Measurements from ENCODE around the gene COPRS. TPM values are rescaled to one million over a fixed set of nuclear protein-coding genes. Genes with fewer than 3 reads are reported as not detected.

Gene COPRS
- total and polyA plus RNA-seq, 2 of the 8 experiments (the other 6 are each of a cell fraction or from before 2014, with no cell fraction given) = 40.9 to 49.3 TPM

GRCh38 chr17:31859487-31860008, 504 bp upstream of the COPRS start:
- Histone ChIP-seq H3K14ac (ENCODE audit: insufficient read length) (no peak overlapping the region), H3K9ac (replicated peaks in 1 of 4; ENCODE audit: extremely low read depth in 1 of 4, low read depth in 3 of 4, low read length in 3 of 4) (peak overlapping the region in 3 of 4 experiments; percentile 35 to 80 (median 59); a peak in 4 of 7 replicates), H3K4me1 (replicated peaks in 1 of 4; ENCODE audit: control insufficient read depth in 3 of 4, insufficient read depth in 4 of 4, low read length in 3 of 4) (peaks cover 0 to 10% (median 4%) of the 10 kb centered on the region in 4 experiments; a peak in 6 of 7 replicates), H4K20me1 (replicated peaks in 1 of 2; ENCODE audit: control insufficient read depth in 1 of 2, insufficient read depth in 2 of 2, low read length in 2 of 2) (peaks cover 0 to 2% of the 10 kb centered on the region in 2 experiments), H3K4me2 (ENCODE audit: insufficient read depth in 1 of 2, low read depth in 2 of 2, low read length in 2 of 2) (peak overlapping the region; percentile 95 to 100), H3K27ac (ENCODE audit: low read depth, low read length) (no peak overlapping the region), H3K9me3 (ENCODE audit: insufficient read depth in 2 of 2, low read depth in 1 of 2, low read length in 1 of 2) (no peaks in the 10 kb centered on the region), H2BK5ac (ENCODE audit: low read depth, low read length) (no peak overlapping the region; the same call in 1 of the 2 replicates), H2BK15ac (ENCODE audit: low read length) (no peak overlapping the region), H3K27me3 (replicated peaks in 1 of 4; ENCODE audit: control insufficient read depth in 3 of 4, extremely low read depth in 1 of 4, insufficient read depth in 3 of 4, low read length in 3 of 4) (no peaks in the 10 kb centered on the region), H3K23me2 (ENCODE audit: low read depth, low read length) (peaks cover 9% of the 10 kb centered on the region), H2AK5ac (ENCODE audit: low read depth, low read length) (no peak overlapping the region), H4K8ac (ENCODE audit: extremely low read depth, insufficient read depth, low read length) (no peak overlapping the region), H3K4ac (replicated peaks; ENCODE audit: insufficient read length, low read depth, low read length) (no peak overlapping the region), H3K23ac (ENCODE audit: insufficient read length) (no peak overlapping the region), H2BK12ac (ENCODE audit: low read depth, low read length) (no peak overlapping the region), H3K79me2 (ENCODE audit: control insufficient read depth in 1 of 2, insufficient read depth in 2 of 2, low read length in 2 of 2) (peaks cover 0 to 6% of the 10 kb centered on the region in 2 experiments; a peak in 2 of 4 replicates), H3K36me3 (ENCODE audit: control insufficient read depth in 2 of 4, insufficient read depth in 4 of 4, low read length in 3 of 4) (peaks cover 4 to 19% (median 11%) of the 10 kb centered on the region in 4 experiments; a peak in 6 of 8 replicates), H3K56ac (replicated peaks; ENCODE audit: insufficient read length, low read depth, low read length) (no peak overlapping the region), H3K79me1 (ENCODE audit: low read depth, low read length) (peaks cover 6% of the 10 kb centered on the region; the same call in 1 of the 2 replicates), H3K4me3 (ENCODE audit: extremely low read depth in 1 of 4, insufficient read depth in 2 of 4, low read depth in 3 of 4, low read length in 4 of 4) (peak overlapping the region; percentile 61 to 73 (median 66)), H4K91ac (replicated peaks; ENCODE audit: insufficient read length, low read length) (no peak overlapping the region), H2AFZ (ENCODE audit: low read length) (peak overlapping the region; percentile 98), H3K18ac (ENCODE audit: extremely low read depth, low read length) (peak overlapping the region; percentile 88; the same call in 1 of the 2 replicates), H2BK120ac (replicated peaks; ENCODE audit: low read depth, low read length) (no peak overlapping the region), H2BK20ac (ENCODE audit: low read length) (no peak overlapping the region), H4K5ac (ENCODE audit: insufficient read length, low read depth, low read length) (no peak overlapping the region)
- TF ChIP-seq SP4 (IDR thresholded peaks at IDR 0.05; ENCODE audit: low read length) = no peak
- FAIRE-seq (peak; percentile 42), DNase-seq (ENCODE audit: low read depth in 1 of 2, low spot score in 2 of 2) (no peak)
- POLR2A ChIA-PET (ENCODE audit: partially characterized antibody) = interaction anchor here (0.5 to 1.4 kb wide), 3 partner anchors 16 to 306 kb away, joined by 3 to 4 read pairs (median 3); partner anchors contain the start of gene UTP6
- CTCF ChIA-PET (ENCODE audit: partially characterized antibody) = interaction anchor here (1.1 to 1.2 kb wide), 2 partner anchors 17 to 42 kb away, joined by 4 read pairs; partner anchors contain the start of gene UTP6
- WGBS, 2 experiments (ENCODE audit: extremely low coverage in 1 of 2, insufficient coverage in 1 of 2, insufficient read length in 1 of 2, insufficient replicate concordance in 2 of 2, low coverage in 1 of 2, low lambda C conversion rate in 2 of 2, missing lambda C conversion rate in 1 of 2) = 18% methylated on average over 16 of the region's 16 CpGs; no CpG with 5 or more reads in 1 of the 2 experiments
